HFF-Myc (cell line): ENCODE data around the gene PRPF6.

ENCODE experiments used
- DNase-seq: peaks from one replicate; pipeline ENCODE4 v3.0.0-alpha.2; 2011; ENCODE audit warnings: low read depth; ENCODE audit errors: extremely low read depth
- H3K4me3 ChIP-seq: replicated peaks from 2 replicates; pipeline ENCODE4 v1.5.1; 2011; ENCODE audit warnings: low read depth, mild to moderate bottlenecking, control low read depth, low read length
- CTCF ChIP-seq: IDR thresholded peaks from 2 replicates; pipeline ENCODE4 v1.5.1; 2012; ENCODE audit warnings: mild to moderate bottlenecking, low read depth, low read length, control low read depth; ENCODE audit errors: missing control alignments

PRPF6 gene

GRCh38 chr20:63980806-63981728 is at the start of gene PRPF6:
TSS of gene PRPF6 (plus strand) at chr20:63981132. CDS start at chr20:63981246, 114 bp downstream.
- TF ChIP-seq CTCF = peak; percentile 94
- H3K4me3 ChIP-seq = peak within 1 kb of the TSS; percentile 89
- DNase-seq = peak; percentile 75

- TF ChIP-seq CTCF = no peak
- DNase-seq = no peak
- no peak overlapping the region for H3K4me3 ChIP-seq
Observed at GRCh38 chr20:63931735-63932134, 49.2 kb upstream of the PRPF6 start.

- no peak for DNase-seq
- no peak for TF ChIP-seq CTCF
- no peak overlapping the region for H3K4me3 ChIP-seq
Observed at GRCh38 chr20:63932606-63933160, 48.2 kb upstream of the PRPF6 start.

- H3K4me3 ChIP-seq = no peak overlapping the region
- DNase-seq = no peak
- no peak for TF ChIP-seq CTCF
Observed at GRCh38 chr20:63933646-63934045, 47.3 kb upstream of the PRPF6 start.

GRCh38 chr20:63934271-63935068 is 46.5 kb upstream of the PRPF6 start:
- DNase-seq = no peak
- H3K4me3 ChIP-seq = no peak overlapping the region
- peak; percentile 36 for TF ChIP-seq CTCF

- no peak overlapping the region for H3K4me3 ChIP-seq
- TF ChIP-seq CTCF = no peak
- DNase-seq = no peak
Observed at GRCh38 chr20:63935447-63935846, 45.5 kb upstream of the PRPF6 start.
